Neural cell (in vitro differentiated cells): Measurements from ENCODE around the gene SUSD4. TPM values are rescaled to one million over a fixed set of nuclear protein-coding genes. Genes with fewer than 3 reads are reported as not detected.

ENCODE experiments used
- H2AFZ ChIP-seq: fragments of 200-600, 300-800 bp; sonication (generic), shearing (Covaris generic); 2 replicates; pipeline ENCODE4 v1.6.0; 2014; ENCODE audit warnings: low read depth, mild to moderate bottlenecking, antibody characterized with exemption, low read length, moderate library complexity
- H3F3A ChIP-seq: fragments of 200-600 bp; shearing (Covaris generic); 2 replicates; pipeline ENCODE4 v1.6.1; 2016; ENCODE audit warnings: mild to moderate bottlenecking, moderate library complexity, mixed read lengths, antibody characterized with exemption, low read length; ENCODE audit not compliant: insufficient read depth, poor library complexity, severe bottlenecking
- H3K27ac ChIP-seq: fragments of 200-600, 300-800 bp; sonication (generic), shearing (Covaris generic); 2 replicates; pipeline ENCODE4 v1.5.1; 2014; ENCODE audit warnings: mild to moderate bottlenecking, low read length, moderate library complexity
- H3K27me3 ChIP-seq: fragments of 300-800, 200-600 bp; sonication (generic), shearing (Covaris generic); 2 replicates; pipeline ENCODE4 v1.6.0; 2014; ENCODE audit warnings: mild to moderate bottlenecking, low read depth, low read length, moderate library complexity; ENCODE audit not compliant: insufficient read depth
- H3K36me3 ChIP-seq: fragments of 300-800, 200-600 bp; sonication (generic), shearing (Covaris generic); 2 replicates; pipeline ENCODE4 v1.5.1; 2014; ENCODE audit warnings: mild to moderate bottlenecking, antibody characterized with exemption, low read length, moderate library complexity; ENCODE audit not compliant: insufficient read depth
- H3K4me2 ChIP-seq: fragments of 300-800, 200-600 bp; sonication (generic), shearing (Covaris generic); 2 replicates; pipeline ENCODE4 v1.6.0; 2014; ENCODE audit warnings: mild to moderate bottlenecking, low read length
- H3K4me3 ChIP-seq: fragments of 300-800, 200-600 bp; sonication (generic), shearing (Covaris generic); 2 replicates; pipeline ENCODE4 v1.5.1; 2014; ENCODE audit warnings: mild to moderate bottlenecking, low read length, moderate library complexity
- H3K79me2 ChIP-seq: fragments of 200-600 bp; shearing (Covaris generic); replicated peaks from 2 replicates; pipeline ENCODE4 v1.6.0; 2014; ENCODE audit warnings: mild to moderate bottlenecking, low read length, moderate library complexity; ENCODE audit not compliant: insufficient read depth
- H3K9ac ChIP-seq: fragments of 300-800, 200-600 bp; sonication (generic), shearing (Covaris generic); 2 replicates; pipeline ENCODE4 v1.6.1; 2016; ENCODE audit warnings: mild to moderate bottlenecking, low read length, mixed read lengths
- H3K9me2 ChIP-seq: fragments of 200-600 bp; shearing (Covaris generic); 2 replicates; pipeline ENCODE4 v1.6.1; 2016; ENCODE audit warnings: mild to moderate bottlenecking, low read length, mixed read lengths; ENCODE audit not compliant: insufficient read depth
- H3K9me3 ChIP-seq: fragments of 200-600, 300-800 bp; sonication (generic), shearing (Covaris generic); 2 replicates; pipeline ENCODE4 v1.6.1; 2016; ENCODE audit warnings: mild to moderate bottlenecking, mixed run types, low read length, moderate library complexity, mixed read lengths
- H4K20me1 ChIP-seq: fragments of 200-600 bp; shearing (Covaris generic); 2 replicates; pipeline ENCODE4 v1.6.1; 2016; ENCODE audit warnings: mild to moderate bottlenecking, mixed run types; ENCODE audit not compliant: insufficient read depth
- CTCF ChIP-seq: fragments of 450-650 bp; IDR thresholded peaks from 2 replicates; pipeline ENCODE4 v1.5.1; 2014; ENCODE audit warnings: antibody characterized with exemption, mild to moderate bottlenecking, moderate library complexity; ENCODE audit not compliant: poor library complexity, severe bottlenecking
- EP300 ChIP-seq: fragments of 450-650 bp; conservative IDR thresholded peaks from 2 replicates; pipeline ENCODE4 v1.6.1; 2014; ENCODE audit warnings: antibody characterized with exemption, mild to moderate bottlenecking, moderate library complexity; ENCODE audit not compliant: poor library complexity, severe bottlenecking
- EZH2 ChIP-seq: fragments of 200-600, 300-800 bp; shearing (Covaris generic), sonication (generic); IDR thresholded peaks from 2 replicates; pipeline ENCODE4 v1.6.1; 2014; ENCODE audit warnings: antibody characterized with exemption, low read length, borderline replicate concordance, mild to moderate bottlenecking; ENCODE audit not compliant: insufficient read depth, poor library complexity, severe bottlenecking
- MXI1 ChIP-seq: fragments of 450-650 bp; conservative IDR thresholded peaks from 2 replicates; pipeline ENCODE4 v1.6.1; 2014; ENCODE audit warnings: antibody characterized with exemption, mild to moderate bottlenecking; ENCODE audit not compliant: poor library complexity, severe bottlenecking
- POLR2AphosphoS5 ChIP-seq: IDR thresholded peaks from 2 replicates; pipeline ENCODE4 v1.6.1; 2012
- RAD21 ChIP-seq: fragments of 450-650 bp; conservative IDR thresholded peaks from 2 replicates; pipeline ENCODE4 v1.6.1; 2014; ENCODE audit warnings: antibody characterized with exemption, mild to moderate bottlenecking, moderate library complexity
- REST ChIP-seq: IDR thresholded peaks from 2 replicates; pipeline ENCODE4 v1.6.1; 2012; ENCODE audit warnings: borderline replicate concordance
- SMC3 ChIP-seq: fragments of 450-650 bp; conservative IDR thresholded peaks from 2 replicates; pipeline ENCODE4 v1.6.1; 2014; ENCODE audit warnings: antibody characterized with exemption, mild to moderate bottlenecking, moderate library complexity; ENCODE audit not compliant: poor library complexity
- TAF1 ChIP-seq: IDR thresholded peaks from 2 replicates; pipeline ENCODE4 v1.6.1; 2012; ENCODE audit warnings: low read depth
- polyA plus RNA-seq: library from polyadenylated mRNA; depleted of rRNA; stranded (reverse); fragments of >200 nt; gene quantifications from 2 replicates; pipeline ENCODE4 v1.2.3, GENCODE V29; 2014

SUSD4 gene
- polyA plus RNA-seq, 1 donor from 2014 or later = 31.5 TPM

- Histone ChIP-seq H2AFZ (no peak overlapping the region), H3K9ac (no peak overlapping the region), H3K27ac (no peak overlapping the region), H3K36me3 (no peaks in the 10 kb centered on the region), H3K9me3 (no peaks in the 10 kb centered on the region), H3K4me3 (no peak overlapping the region), H4K20me1 (no peaks in the 10 kb centered on the region), H3K9me2 (no peaks in the 10 kb centered on the region), H3K27me3 (no peaks in the 10 kb centered on the region), H3F3A (no peaks in the 10 kb centered on the region), H3K4me2 (no peak overlapping the region), H3K79me2 (no peaks in the 10 kb centered on the region)
- TF ChIP-seq CTCF = no peak
- TF ChIP-seq MXI1 = no peak
- no peak for TF ChIP-seq RAD21
- TF ChIP-seq TAF1 = no peak
- no peak for TF ChIP-seq SMC3
- TF ChIP-seq POLR2AphosphoS5 = no peak
- TF ChIP-seq REST = no peak
- no peak for TF ChIP-seq EZH2
- TF ChIP-seq EP300 = no peak
Observed at GRCh38 chr1:223203694-223204093, 160.3 kb downstream of the SUSD4 start.

GRCh38 chr1:223203034-223203408 is 161.0 kb downstream of the SUSD4 start:
- no peaks in the 10 kb centered on the region for H3K9me2 ChIP-seq
- no peaks in the 10 kb centered on the region for H3K27me3 ChIP-seq
- H3K9me3 ChIP-seq = no peaks in the 10 kb centered on the region
- H3K4me2 ChIP-seq = no peak overlapping the region
- no peak overlapping the region for H3K9ac ChIP-seq
- no peaks in the 10 kb centered on the region for H4K20me1 ChIP-seq
- H3F3A ChIP-seq = no peaks in the 10 kb centered on the region
- no peak overlapping the region for H3K4me3 ChIP-seq
- no peak for TF ChIP-seq CTCF
- no peak for TF ChIP-seq EP300
- TF ChIP-seq SMC3 = no peak
- TF ChIP-seq POLR2AphosphoS5 = no peak
- TF ChIP-seq MXI1 = no peak
- no peak for TF ChIP-seq REST
- no peak for TF ChIP-seq EZH2
- TF ChIP-seq RAD21 = no peak
- no peak for TF ChIP-seq TAF1
- no peaks in the 10 kb centered on the region for H3K79me2 ChIP-seq
- H3K36me3 ChIP-seq = no peaks in the 10 kb centered on the region
- H3K27ac ChIP-seq = no peak overlapping the region
- no peak overlapping the region for H2AFZ ChIP-seq
